Measurements from ENCODE around the gene PERP.

DNA sequence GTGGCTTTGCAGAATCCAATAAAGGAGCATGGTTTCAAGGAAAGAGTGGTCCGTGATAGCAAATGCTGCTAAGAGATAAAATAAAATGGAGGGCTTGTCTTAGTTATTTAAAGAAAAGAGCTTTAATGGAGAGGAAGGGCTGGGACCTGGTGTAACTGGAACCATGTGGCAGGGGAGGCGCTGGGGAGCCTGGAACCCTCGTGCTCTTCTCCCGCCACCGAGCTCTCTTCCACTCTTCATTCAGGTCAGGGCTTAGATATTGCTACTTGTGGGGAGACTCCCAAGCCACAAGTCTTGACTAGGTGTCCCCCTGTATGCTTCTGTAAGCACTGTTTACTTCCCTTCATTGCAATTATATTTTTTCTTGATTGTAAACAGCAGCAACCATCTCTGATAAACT, 39.3 kb upstream of the PERP start:
- TF ChIP-seq EP300 (IDR thresholded peaks at IDR 0.05) (no peak), CBX8 (IDR thresholded peaks at IDR 0.05) (no peak), POLR2A (IDR thresholded peaks at IDR 0.05; ENCODE audit: low read length) (no peak), ZFP36 (IDR thresholded peaks at IDR 0.05; ENCODE audit: borderline replicate concordance, partially characterized antibody) (no peak)
- TF ChIP-seq, protein P1, sequence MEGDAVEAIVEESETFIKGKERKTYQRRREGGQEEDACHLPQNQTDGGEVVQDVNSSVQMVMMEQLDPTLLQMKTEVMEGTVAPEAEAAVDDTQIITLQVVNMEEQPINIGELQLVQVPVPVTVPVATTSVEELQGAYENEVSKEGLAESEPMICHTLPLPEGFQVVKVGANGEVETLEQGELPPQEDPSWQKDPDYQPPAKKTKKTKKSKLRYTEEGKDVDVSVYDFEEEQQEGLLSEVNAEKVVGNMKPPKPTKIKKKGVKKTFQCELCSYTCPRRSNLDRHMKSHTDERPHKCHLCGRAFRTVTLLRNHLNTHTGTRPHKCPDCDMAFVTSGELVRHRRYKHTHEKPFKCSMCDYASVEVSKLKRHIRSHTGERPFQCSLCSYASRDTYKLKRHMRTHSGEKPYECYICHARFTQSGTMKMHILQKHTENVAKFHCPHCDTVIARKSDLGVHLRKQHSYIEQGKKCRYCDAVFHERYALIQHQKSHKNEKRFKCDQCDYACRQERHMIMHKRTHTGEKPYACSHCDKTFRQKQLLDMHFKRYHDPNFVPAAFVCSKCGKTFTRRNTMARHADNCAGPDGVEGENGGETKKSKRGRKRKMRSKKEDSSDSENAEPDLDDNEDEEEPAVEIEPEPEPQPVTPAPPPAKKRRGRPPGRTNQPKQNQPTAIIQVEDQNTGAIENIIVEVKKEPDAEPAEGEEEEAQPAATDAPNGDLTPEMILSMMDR (IDR thresholded peaks at IDR 0.05): no peak
- TF ChIP-seq, protein P2, sequence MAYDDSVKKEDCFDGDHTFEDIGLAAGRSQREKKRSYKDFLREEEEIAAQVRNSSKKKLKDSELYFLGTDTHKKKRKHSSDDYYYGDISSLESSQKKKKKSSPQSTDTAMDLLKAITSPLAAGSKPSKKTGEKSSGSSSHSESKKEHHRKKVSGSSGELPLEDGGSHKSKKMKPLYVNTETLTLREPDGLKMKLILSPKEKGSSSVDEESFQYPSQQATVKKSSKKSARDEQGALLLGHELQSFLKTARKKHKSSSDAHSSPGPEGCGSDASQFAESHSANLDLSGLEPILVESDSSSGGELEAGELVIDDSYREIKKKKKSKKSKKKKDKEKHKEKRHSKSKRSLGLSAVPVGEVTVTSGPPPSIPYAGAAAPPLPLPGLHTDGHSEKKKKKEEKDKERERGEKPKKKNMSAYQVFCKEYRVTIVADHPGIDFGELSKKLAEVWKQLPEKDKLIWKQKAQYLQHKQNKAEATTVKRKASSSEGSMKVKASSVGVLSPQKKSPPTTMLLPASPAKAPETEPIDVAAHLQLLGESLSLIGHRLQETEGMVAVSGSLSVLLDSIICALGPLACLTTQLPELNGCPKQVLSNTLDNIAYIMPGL (CRISPR knock-in tag; IDR thresholded peaks at IDR 0.05; ENCODE audit: borderline replicate concordance): no peak
- TF ChIP-seq, protein P3, sequence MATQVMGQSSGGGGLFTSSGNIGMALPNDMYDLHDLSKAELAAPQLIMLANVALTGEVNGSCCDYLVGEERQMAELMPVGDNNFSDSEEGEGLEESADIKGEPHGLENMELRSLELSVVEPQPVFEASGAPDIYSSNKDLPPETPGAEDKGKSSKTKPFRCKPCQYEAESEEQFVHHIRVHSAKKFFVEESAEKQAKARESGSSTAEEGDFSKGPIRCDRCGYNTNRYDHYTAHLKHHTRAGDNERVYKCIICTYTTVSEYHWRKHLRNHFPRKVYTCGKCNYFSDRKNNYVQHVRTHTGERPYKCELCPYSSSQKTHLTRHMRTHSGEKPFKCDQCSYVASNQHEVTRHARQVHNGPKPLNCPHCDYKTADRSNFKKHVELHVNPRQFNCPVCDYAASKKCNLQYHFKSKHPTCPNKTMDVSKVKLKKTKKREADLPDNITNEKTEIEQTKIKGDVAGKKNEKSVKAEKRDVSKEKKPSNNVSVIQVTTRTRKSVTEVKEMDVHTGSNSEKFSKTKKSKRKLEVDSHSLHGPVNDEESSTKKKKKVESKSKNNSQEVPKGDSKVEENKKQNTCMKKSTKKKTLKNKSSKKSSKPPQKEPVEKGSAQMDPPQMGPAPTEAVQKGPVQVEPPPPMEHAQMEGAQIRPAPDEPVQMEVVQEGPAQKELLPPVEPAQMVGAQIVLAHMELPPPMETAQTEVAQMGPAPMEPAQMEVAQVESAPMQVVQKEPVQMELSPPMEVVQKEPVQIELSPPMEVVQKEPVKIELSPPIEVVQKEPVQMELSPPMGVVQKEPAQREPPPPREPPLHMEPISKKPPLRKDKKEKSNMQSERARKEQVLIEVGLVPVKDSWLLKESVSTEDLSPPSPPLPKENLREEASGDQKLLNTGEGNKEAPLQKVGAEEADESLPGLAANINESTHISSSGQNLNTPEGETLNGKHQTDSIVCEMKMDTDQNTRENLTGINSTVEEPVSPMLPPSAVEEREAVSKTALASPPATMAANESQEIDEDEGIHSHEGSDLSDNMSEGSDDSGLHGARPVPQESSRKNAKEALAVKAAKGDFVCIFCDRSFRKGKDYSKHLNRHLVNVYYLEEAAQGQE (IDR thresholded peaks at IDR 0.05): no peak

All from A549 (cell line).